ENCODE data around the gene PPP2R3B.
"Not testable (repeated sequence)": the region's sequence is repeated elsewhere in the genome, so short reads cannot be mapped to it uniquely, and the experiment has no call there.

PPP2R3B gene

GRCh38 chrX:386768-387575, at the start of gene PPP2R3B:
PPP2R3B (minus strand) TSS chrX:386907; CDS start chrX:386691, 216 bp downstream.
- peak; percentile 96 for FAIRE-seq

GRCh38 chrX:435536-436122, 48.9 kb upstream of the PPP2R3B start:
- no peak for FAIRE-seq

DNA sequence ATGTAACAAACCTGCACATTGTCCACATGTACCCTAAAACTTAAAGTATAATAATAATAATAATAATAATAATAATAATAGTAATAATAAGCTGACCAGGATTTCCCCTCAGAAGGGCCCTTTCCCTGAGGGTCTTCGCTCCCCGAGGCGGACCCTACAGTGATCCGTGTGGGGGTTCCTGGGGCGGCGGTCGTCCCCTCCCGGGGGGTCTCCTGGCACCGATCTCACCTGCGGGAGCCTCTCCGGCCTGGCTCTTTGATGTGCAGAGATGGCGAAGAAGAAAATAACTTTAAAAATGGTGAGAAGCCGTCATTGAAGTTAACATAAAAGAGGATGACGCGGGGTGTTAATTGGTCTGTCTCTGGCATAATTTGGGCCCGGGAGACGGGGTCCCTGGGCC, 48.2 kb upstream of the PPP2R3B start:
- FAIRE-seq: no peak

DNA sequence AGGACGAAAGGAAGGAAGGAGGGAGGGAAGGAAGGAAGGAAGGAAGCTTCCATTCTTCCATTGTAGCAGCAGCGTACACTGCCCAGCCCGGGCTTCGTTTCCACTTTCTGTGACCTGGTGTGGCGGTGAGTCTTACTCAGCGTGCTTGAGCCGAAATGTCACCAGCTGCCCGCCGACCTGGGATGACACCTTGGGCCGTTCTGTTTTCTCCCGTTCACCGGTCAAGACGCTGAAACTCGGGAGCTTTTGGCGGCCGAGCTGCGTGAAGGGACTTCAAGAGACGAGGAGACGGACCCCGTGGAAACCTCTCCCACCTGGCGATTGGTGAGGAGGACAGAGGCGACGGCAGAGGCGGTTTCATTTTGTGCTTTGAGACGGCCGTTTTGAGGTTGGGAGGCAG, 47.1 kb upstream of the PPP2R3B start:
- no peak for FAIRE-seq

DNA sequence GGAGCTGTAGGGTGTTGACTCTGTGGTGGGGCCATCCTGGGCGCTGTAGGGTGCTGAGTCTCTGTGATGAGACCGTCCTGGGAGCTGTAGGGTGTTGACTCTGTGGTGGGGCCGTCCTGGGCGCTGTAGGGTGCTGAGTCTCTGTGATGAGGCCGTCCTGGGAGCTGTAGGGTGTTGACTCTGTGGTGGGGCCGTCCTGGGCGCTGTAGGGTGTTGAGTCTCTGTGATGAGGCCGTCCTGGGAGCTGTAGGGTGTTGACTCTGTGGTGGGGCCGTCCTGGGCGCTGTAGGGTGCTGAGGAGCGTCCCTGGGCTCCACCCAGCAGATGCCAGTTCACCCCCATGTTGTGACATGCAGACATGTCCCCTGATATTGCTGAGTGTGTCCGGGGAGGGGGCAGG, 46.0 kb upstream of the PPP2R3B start:
- FAIRE-seq: not testable (repeated sequence)

- FAIRE-seq: no peak
Observed at GRCh38 chrX:431492-432111, 44.9 kb upstream of the PPP2R3B start.

DNA sequence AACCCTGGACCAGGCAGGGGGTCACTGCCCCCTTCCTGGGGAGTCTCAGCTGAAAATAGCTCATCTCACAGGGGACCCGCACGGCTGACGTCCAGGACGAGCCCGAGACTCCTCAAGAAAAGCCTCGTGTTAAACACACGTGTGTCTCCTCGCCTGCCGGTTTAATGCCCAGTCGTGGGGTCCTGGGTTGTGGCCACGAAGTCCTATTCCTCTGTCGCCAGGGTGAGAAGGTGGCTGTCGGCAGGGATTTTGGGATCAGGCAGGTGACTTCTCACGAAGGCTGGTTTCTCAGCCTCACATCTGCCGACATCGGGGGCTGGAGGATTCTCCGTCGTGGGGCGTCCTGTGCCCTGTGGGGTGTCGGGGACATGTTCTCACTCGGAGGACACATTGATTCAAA, 44.3 kb upstream of the PPP2R3B start:
- FAIRE-seq: no peak

- no peak for FAIRE-seq
Observed at GRCh38 chrX:429266-429825, 42.6 kb upstream of the PPP2R3B start.

DNA sequence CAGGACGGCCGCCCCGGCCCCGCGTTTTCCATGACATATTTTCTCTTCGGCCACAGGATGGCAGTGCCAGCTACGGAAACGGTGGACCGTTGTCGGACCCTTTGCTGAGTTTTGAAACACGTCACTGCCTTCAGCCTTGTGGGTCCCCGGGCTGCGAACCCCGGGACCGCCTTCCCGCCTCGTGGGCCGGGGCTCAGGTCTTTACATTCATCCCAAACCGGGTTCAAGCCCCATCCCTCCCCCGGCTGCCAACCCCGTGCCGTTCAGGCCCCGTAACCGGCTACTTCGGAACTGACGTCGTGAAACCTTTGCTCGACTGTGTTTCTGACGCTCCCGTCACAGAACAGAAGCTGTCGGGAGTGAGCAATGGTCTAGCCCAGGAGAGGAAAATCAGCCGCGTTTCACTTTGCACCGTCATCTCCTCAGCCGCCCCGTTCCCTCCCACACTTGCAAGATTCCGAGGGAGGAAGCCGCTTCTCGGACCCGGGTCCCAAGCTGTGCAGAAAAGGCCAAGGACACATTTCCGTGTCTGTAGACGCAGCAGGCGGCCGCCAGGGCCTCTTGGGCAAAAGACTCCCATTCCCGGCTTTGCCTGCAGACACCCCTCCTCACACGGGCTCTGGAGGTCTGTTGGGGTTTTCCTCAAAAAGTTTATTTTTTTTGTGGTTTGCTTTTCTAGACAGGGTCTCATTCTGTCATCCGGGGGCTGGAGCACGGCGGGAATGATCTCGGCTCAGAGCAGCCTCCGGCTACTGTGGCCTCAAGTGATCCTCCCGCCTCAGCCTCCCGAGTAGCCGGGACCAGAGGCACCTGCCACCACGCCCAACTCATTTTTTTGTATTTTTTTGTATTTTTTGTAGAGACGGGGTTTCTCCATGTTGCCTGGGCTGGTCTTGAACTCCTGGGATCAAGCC, 41.4 kb upstream of the PPP2R3B start:
- no peak for FAIRE-seq

DNA sequence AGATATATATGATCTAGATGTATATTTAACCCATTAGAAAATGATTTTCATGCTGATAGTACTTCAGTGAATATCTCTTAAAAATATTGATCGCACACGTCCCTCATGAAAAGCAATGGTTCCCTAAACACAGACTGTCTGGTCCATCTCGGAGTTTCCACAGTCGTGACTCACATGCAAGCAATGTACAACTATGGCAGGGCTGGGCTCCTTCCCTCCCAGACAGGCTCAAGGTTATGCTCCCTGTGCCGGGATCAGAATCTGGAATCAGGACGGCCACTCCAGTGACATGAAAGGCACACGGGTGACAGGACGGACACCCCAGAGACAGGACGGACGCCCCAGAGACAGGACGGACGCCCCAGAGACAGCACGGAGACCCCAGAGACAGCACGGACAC, 40.2 kb upstream of the PPP2R3B start:
- FAIRE-seq: no peak

- FAIRE-seq: no peak
Observed at GRCh38 chrX:425056-425455, 38.3 kb upstream of the PPP2R3B start.

- FAIRE-seq: no peak
Observed at GRCh38 chrX:421646-422391, 35.1 kb upstream of the PPP2R3B start.

DNA sequence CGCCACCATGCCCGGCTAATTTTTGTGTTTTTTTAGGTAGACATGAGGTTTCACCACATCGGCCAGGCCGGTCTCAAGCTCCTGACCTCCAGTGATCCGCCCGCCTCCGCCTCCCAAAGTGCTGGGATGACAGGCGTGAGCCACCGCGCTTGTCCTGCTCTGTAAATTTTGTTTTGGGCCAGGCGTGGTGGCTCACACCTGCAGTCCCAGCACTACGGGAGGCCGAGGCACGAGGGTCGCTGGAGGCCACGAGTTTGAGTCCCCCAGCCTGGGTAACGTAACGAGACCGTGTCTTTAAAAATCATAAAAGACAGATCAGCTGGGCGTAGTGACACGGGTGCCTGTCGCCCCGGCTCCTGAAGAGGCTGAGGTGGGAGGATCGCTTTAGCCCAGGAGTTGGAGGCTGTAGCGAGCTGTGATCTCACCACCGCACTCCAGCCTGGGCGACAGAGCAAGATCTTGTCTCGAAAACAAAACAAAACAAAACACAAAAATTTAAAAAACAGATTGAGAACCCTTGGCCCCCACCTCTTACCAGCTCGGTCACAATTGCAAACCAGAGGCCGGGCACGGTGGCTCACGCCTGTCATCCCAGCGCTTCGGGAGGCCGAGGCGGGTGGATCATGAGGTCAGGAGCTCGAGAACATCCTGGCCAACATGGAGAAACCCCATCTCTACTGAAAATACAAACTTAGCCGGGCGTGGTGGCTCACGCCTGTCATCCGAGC, 34.0 kb upstream of the PPP2R3B start:
- FAIRE-seq: no peak

DNA sequence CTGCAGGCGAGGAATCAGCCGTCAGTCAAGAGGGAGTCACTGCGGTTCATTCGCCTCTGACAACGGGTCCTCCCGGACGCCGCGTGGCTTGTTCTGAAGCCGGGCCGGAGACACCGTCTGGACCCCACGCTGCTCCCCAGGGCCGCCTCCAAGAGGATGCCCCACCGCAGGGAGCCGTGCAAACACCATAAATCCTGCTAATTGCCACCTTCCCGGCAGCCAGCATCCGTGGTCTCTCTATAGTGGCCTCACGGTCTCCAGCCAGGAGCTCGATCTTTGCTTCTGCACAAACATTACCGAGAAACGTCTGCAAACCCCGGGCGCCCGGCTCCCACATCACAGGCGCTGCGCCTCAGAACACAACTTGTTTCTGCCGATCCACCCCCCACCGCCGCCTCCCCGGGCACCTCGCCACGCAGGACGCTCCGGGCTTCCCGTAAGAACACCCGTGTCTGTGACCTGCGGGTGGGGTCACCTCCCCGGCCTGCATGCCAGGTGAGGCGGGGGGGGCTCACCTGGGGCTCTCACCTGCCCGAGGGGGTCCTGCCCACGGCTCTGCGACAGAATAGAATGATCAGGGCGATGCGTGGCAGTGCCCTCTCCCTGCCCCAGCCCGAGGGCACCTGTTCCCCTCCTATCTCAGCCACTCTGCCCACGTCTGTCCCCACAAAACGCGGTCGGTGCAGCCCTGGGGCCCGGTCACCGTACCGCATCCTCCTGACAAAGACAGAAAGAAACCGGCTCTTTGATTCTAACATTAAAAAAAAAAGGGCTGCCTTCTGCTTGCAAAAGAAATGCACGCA, 32.4 kb upstream of the PPP2R3B start:
- FAIRE-seq: no peak

DNA sequence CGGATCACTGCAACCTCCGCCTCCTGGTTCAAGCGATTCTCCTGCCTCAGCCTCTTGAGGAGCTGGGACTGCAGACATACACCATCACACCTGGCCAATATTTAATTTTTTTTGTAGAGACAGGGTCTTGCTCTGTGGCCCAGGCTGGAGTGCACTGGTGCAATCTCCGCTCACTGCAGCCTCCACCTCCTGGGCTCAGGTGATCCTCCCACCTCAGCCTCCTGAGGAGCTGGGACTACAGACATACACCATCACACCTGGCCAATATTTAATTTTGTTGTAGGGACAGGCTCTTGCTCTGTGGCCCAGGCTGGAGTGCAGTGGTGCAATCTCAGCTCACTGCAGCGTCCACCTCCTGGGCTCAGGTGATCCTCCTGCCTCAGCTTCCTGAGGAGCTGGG, 28.8 kb upstream of the PPP2R3B start:
- not testable (repeated sequence) for FAIRE-seq

GRCh38 chrX:413322-414201, 26.9 kb upstream of the PPP2R3B start:
- no peak for FAIRE-seq

- no peak for FAIRE-seq
Observed at GRCh38 chrX:410296-410695, 23.6 kb upstream of the PPP2R3B start.

DNA sequence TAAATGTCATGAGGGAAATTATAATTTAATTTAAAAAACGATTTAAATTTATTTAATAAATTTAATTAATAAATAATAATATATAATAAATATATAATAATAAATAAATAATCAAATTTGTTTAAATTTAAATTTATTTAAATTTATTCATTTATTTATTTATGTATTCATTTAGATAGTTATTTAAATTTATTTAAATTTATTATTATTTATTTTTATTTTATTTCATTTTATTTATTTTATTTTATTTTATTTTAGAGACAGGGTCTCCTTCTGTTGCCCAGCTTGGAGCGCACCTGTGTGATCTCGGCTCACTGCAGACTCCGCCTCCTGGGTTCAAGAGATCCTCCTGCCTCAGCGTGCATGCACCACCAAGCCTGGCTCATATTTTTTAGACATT, 18.4 kb upstream of the PPP2R3B start:
- FAIRE-seq: peak; percentile 99

DNA sequence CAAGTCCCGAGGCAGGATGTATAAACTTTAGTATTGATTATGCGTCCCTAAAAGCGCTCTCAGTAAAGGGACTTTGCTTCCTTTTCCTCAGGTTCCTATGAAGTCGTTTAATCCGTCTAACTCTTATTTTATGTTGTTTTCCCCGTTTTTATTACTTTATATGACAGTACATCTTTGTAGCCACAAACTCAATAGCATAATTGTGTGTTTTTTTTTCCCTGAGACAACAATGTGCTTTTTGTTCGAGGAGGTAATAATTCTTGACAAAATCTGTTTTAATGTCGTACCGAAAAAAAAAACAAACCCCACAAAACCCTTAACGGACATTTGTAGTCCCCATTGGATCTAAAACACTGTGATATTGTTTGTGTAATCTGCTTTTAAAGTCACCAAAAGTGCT, 17.9 kb upstream of the PPP2R3B start:
- FAIRE-seq: no peak

Measured in G401.6 (cell line).